Measurements from ENCODE around the gene BCAS3. TPM values are rescaled to one million over a fixed set of nuclear protein-coding genes. Genes with fewer than 3 reads are reported as not detected.

The BCAS3 gene
- total RNA-seq, 1 experiment from 2014 or later: 26.3 TPM

DNA sequence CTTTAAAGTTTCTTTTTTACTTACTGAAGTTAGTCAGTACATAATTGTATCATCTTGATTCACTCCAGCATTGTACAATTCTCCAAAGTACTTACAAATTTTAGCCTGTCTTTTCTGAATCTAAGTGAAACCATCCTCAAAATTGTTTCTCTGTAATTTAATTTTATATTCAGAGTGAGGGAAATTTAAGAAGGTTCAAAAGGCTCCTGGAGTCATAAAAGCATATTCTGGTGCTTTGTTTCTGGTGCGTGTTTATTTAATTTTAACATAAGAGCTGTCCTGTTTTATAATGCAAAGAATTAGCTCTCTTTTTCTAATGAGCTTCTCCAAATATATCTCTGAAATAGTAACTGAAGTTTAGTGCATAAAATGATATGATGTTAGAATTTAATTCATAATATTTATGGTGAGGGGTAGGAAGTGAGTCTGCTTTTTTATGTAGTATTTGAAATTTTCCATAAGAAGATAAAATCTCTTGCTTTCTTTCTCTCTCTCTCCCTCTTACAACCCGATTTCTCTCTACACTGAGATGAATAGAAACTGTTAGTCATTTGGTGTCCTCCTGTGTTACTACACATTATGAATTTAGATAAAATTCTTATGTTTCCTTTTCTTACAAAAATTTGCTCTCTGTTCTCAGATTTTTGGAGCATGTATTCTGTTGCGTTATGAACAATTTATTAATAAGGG is 339.8 kb downstream of the BCAS3 start:
- TF ChIP-seq SP1 (IDR thresholded peaks at IDR 0.05; ENCODE audit: low read depth) (no peak), EGR1 (IDR thresholded peaks at IDR 0.05; ENCODE audit: low read depth) (no peak), FOSL1 (IDR thresholded peaks at IDR 0.05; ENCODE audit: low read depth) (no peak)
- TF ChIP-seq, protein P1, sequence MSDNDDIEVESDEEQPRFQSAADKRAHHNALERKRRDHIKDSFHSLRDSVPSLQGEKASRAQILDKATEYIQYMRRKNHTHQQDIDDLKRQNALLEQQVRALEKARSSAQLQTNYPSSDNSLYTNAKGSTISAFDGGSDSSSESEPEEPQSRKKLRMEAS (IDR thresholded peaks at IDR 0.05): no peak

DNA sequence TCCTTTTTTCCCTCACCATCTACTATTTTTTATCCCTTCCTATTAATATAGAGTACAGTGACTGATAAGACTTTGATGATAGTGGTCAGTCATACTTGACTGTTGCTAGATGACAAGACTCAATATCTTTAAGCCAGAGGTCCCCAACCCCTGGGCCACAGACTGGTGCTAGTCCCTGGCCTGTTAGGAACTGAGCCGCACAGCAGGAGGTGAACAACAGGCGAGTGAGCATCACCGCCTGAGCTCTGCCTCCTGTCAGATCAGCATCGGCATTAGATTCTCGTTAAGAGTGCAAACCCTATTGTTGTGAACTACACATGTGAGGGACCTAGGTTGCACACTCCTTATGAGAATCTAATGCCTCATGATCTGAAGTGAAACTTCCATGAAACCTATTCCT is 341.3 kb downstream of the BCAS3 start:
- BruUV-seq (replicated peaks): no TSS peak
- DNase-seq (ENCODE audit: low read depth, low spot score) (no peak), ATAC-seq (no peak)
- H3K4me3 ChIP-seq (replicated peaks in 1 of 2; ENCODE audit: low read depth in 1 of 2, low read length in 2 of 2): no peak overlapping the region
- H3K9ac ChIP-seq (ENCODE audit: low read length): no peak overlapping the region
- no peaks in the 10 kb centered on the region for H3K27me3 ChIP-seq (ENCODE audit: insufficient read depth, low read length)
- POLR2A ChIA-PET: interaction anchor here (1.0 kb wide), 1 partner anchor 8 kb away, joined by 3 read pairs; no protein-coding TSS in a partner anchor
- CTCF ChIA-PET: no interaction called here
- H3K27ac ChIP-seq (ENCODE audit: low read depth, low read length): no peak overlapping the region
- no peaks in the 10 kb centered on the region for H3K9me3 ChIP-seq (ENCODE audit: control insufficient read depth in 1 of 2, insufficient read depth in 1 of 2, low read depth in 1 of 2, low read length in 2 of 2)
- intact Hi-C loops (cut with micrococcal nuclease): no loop called here
- H3K9me2 ChIP-seq (ENCODE audit: insufficient read depth): no peaks in the 10 kb centered on the region
- no peak overlapping the region for H2AFZ ChIP-seq (ENCODE audit: low read depth, low read length, poor library complexity, severe bottlenecking)
- RAD21 ChIA-PET (ENCODE audit: low non-redundant PET in 1 of 2, low total read pairs in 2 of 2, uncharacterized antibody in 2 of 2, unreplicated experiment in 2 of 2): no interaction called here
- H3K79me2 ChIP-seq (ENCODE audit: insufficient read depth, low read length): no peaks in the 10 kb centered on the region
- no peak overlapping the region for H3K4me2 ChIP-seq (ENCODE audit: low read length)
- H3K36me3 ChIP-seq (ENCODE audit: control insufficient read depth in 1 of 2, insufficient read depth in 2 of 2, low read length in 2 of 2): no peaks in the 10 kb centered on the region
- no peaks in the 10 kb centered on the region for H4K20me1 ChIP-seq (ENCODE audit: insufficient read depth)
- no peaks in the 10 kb centered on the region for H3K4me1 ChIP-seq (ENCODE audit: control insufficient read depth in 1 of 2, insufficient read depth in 2 of 2, low read length in 2 of 2)
- TF ChIP-seq, protein P2, sequence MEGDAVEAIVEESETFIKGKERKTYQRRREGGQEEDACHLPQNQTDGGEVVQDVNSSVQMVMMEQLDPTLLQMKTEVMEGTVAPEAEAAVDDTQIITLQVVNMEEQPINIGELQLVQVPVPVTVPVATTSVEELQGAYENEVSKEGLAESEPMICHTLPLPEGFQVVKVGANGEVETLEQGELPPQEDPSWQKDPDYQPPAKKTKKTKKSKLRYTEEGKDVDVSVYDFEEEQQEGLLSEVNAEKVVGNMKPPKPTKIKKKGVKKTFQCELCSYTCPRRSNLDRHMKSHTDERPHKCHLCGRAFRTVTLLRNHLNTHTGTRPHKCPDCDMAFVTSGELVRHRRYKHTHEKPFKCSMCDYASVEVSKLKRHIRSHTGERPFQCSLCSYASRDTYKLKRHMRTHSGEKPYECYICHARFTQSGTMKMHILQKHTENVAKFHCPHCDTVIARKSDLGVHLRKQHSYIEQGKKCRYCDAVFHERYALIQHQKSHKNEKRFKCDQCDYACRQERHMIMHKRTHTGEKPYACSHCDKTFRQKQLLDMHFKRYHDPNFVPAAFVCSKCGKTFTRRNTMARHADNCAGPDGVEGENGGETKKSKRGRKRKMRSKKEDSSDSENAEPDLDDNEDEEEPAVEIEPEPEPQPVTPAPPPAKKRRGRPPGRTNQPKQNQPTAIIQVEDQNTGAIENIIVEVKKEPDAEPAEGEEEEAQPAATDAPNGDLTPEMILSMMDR (IDR thresholded peaks at IDR 0.05 in 2 of 3, conservative IDR thresholded peaks at IDR 0.05 in 1 of 3; ENCODE audit: borderline replicate concordance in 1 of 3, insufficient read depth in 1 of 3, low read depth in 2 of 3, low read length in 2 of 3): no peak
- no peak for TF ChIP-seq SRF (IDR thresholded peaks at IDR 0.05; ENCODE audit: low read depth)
- TF ChIP-seq, protein P3, sequence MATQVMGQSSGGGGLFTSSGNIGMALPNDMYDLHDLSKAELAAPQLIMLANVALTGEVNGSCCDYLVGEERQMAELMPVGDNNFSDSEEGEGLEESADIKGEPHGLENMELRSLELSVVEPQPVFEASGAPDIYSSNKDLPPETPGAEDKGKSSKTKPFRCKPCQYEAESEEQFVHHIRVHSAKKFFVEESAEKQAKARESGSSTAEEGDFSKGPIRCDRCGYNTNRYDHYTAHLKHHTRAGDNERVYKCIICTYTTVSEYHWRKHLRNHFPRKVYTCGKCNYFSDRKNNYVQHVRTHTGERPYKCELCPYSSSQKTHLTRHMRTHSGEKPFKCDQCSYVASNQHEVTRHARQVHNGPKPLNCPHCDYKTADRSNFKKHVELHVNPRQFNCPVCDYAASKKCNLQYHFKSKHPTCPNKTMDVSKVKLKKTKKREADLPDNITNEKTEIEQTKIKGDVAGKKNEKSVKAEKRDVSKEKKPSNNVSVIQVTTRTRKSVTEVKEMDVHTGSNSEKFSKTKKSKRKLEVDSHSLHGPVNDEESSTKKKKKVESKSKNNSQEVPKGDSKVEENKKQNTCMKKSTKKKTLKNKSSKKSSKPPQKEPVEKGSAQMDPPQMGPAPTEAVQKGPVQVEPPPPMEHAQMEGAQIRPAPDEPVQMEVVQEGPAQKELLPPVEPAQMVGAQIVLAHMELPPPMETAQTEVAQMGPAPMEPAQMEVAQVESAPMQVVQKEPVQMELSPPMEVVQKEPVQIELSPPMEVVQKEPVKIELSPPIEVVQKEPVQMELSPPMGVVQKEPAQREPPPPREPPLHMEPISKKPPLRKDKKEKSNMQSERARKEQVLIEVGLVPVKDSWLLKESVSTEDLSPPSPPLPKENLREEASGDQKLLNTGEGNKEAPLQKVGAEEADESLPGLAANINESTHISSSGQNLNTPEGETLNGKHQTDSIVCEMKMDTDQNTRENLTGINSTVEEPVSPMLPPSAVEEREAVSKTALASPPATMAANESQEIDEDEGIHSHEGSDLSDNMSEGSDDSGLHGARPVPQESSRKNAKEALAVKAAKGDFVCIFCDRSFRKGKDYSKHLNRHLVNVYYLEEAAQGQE (IDR thresholded peaks at IDR 0.05; ENCODE audit: low read depth): no peak
- no peak for TF ChIP-seq FOSL1 (IDR thresholded peaks at IDR 0.05; ENCODE audit: low read depth)
- TF ChIP-seq JUND (IDR thresholded peaks at IDR 0.05): no peak
- TF ChIP-seq TCF7L2 (IDR thresholded peaks at IDR 0.05; ENCODE audit: borderline replicate concordance, extremely low read depth, insufficient read depth, insufficient read length): no peak
- no peak for TF ChIP-seq CEBPB (IDR thresholded peaks at IDR 0.05; ENCODE audit: low read depth)
- no peak for TF ChIP-seq ZNF274 (IDR thresholded peaks at IDR 0.05; ENCODE audit: low read depth, low read length)
- TF ChIP-seq YY1 (IDR thresholded peaks at IDR 0.05; ENCODE audit: extremely low read depth, insufficient replicate concordance, low read depth, low read length): no peak

More for the DNA sequence above, 339.8 kb downstream of the BCAS3 start:
- Histone ChIP-seq H3K9ac (ENCODE audit: low read length) (no peak overlapping the region), H4K20me1 (ENCODE audit: insufficient read depth) (no peaks in the 10 kb centered on the region), H3K9me2 (ENCODE audit: insufficient read depth) (no peaks in the 10 kb centered on the region), H3K9me3 (ENCODE audit: control insufficient read depth in 1 of 2, insufficient read depth in 1 of 2, low read depth in 1 of 2, low read length in 2 of 2) (no peaks in the 10 kb centered on the region), H3K79me2 (ENCODE audit: insufficient read depth, low read length) (no peaks in the 10 kb centered on the region), H3K36me3 (ENCODE audit: control insufficient read depth in 1 of 2, insufficient read depth in 2 of 2, low read length in 2 of 2) (no peaks in the 10 kb centered on the region), H3K27me3 (ENCODE audit: insufficient read depth, low read length) (no peaks in the 10 kb centered on the region), H3K4me1 (ENCODE audit: control insufficient read depth in 1 of 2, insufficient read depth in 2 of 2, low read length in 2 of 2) (no peaks in the 10 kb centered on the region), H2AFZ (ENCODE audit: low read depth, low read length, poor library complexity, severe bottlenecking) (no peak overlapping the region), H3K4me3 (replicated peaks in 1 of 2; ENCODE audit: low read depth in 1 of 2, low read length in 2 of 2) (no peak overlapping the region), H3K27ac (ENCODE audit: low read depth, low read length) (no peak overlapping the region), H3K4me2 (ENCODE audit: low read length) (no peak overlapping the region)
- ChIA-PET RAD21 (ENCODE audit: low non-redundant PET in 1 of 2, low total read pairs in 2 of 2, uncharacterized antibody in 2 of 2, unreplicated experiment in 2 of 2) (no interaction called here), POLR2A (no interaction called here), CTCF (no interaction called here)
- DNase-seq (ENCODE audit: low read depth, low spot score): no peak
- no TSS peak for BruUV-seq (replicated peaks)
- ATAC-seq: no peak
- intact Hi-C loops (cut with micrococcal nuclease): no loop called here

Measured in HCT116 (cell line).